SK-N-SH treated with all-trans-retinoic acid at 6 μM for 48 hours (cell line): ENCODE measurements around the gene DPP8.

Experiments used
- ATAC-seq: fragments of 200-7000 bp; cut with Tn5 transposase; 3 replicates; pipeline ENCODE4 v1.9.1; 2020; ENCODE audit warnings: mild to moderate bottlenecking, moderate library complexity
- ARNTL ChIP-seq: fragments of 450-650 bp; formaldehyde crosslinking; IDR thresholded peaks from 2 replicates; pipeline ENCODE4 v1.5.0; 2020; ENCODE audit warnings: low read depth, mild to moderate bottlenecking, moderate library complexity, borderline replicate concordance
- GLIS3 ChIP-seq: fragments of 250-450 bp; sonication (Bioruptor Pico); IDR thresholded peaks from 2 replicates; pipeline ENCODE4 v1.5.0; 2020; ENCODE audit warnings: mild to moderate bottlenecking, moderate library complexity
- ISL1 ChIP-seq: fragments of 250-450 bp; sonication (Bioruptor Pico); IDR thresholded peaks from 2 replicates; pipeline ENCODE4 v2.1.2; 2022; ENCODE audit warnings: mild to moderate bottlenecking, moderate library complexity
- PPARA ChIP-seq: fragments of 250-450 bp; sonication (Bioruptor Pico); IDR thresholded peaks from 2 replicates; pipeline ENCODE4 v1.5.0; 2020; ENCODE audit warnings: mild to moderate bottlenecking, borderline replicate concordance
- RARB ChIP-seq: fragments of 250-450 bp; sonication (Bioruptor Pico); IDR thresholded peaks from 2 replicates; pipeline ENCODE4 v1.8.0; 2021; ENCODE audit warnings: mild to moderate bottlenecking, moderate library complexity
- SNAI2 ChIP-seq: fragments of 250-450 bp; sonication (Bioruptor Pico); IDR thresholded peaks from 2 replicates; pipeline ENCODE4 v1.5.0; 2020; ENCODE audit warnings: mild to moderate bottlenecking, moderate library complexity
- TCF4 ChIP-seq: fragments of 250-450 bp; sonication (Bioruptor Pico); IDR thresholded peaks from 2 replicates; pipeline ENCODE4 v1.8.0; 2021; ENCODE audit warnings: mild to moderate bottlenecking, moderate library complexity, borderline replicate concordance
- TOX ChIP-seq: fragments of 250-450 bp; sonication (Bioruptor Pico); IDR thresholded peaks from 2 replicates; pipeline ENCODE4 v1.8.0; 2021; ENCODE audit warnings: mild to moderate bottlenecking, moderate library complexity, borderline replicate concordance
- ZFP30 ChIP-seq: fragments of 450-650 bp; formaldehyde crosslinking; IDR thresholded peaks from 2 replicates; pipeline ENCODE4 v1.5.0; 2022; ENCODE audit warnings: mild to moderate bottlenecking, moderate library complexity
- ZNF565 ChIP-seq: fragments of 450-650 bp; formaldehyde crosslinking; conservative IDR thresholded peaks from 2 replicates; pipeline ENCODE4 v1.5.0; 2020; ENCODE audit warnings: low read depth, mild to moderate bottlenecking, moderate library complexity
- ZNF70 ChIP-seq: fragments of 450-650 bp; formaldehyde crosslinking; IDR thresholded peaks from 2 replicates; pipeline ENCODE4 v1.5.0; 2020; ENCODE audit warnings: mild to moderate bottlenecking, moderate library complexity
- ZNF8 ChIP-seq: fragments of 450-650 bp; formaldehyde crosslinking; IDR thresholded peaks from 2 replicates; pipeline ENCODE4 v1.5.0; 2020; ENCODE audit warnings: mild to moderate bottlenecking, moderate library complexity
- TF ChIP-seq, protein P1 (sequence below): fragments of 250-450 bp; sonication (Bioruptor Pico); IDR thresholded peaks from 2 replicates; pipeline ENCODE4 v1.8.0; 2020; ENCODE audit warnings: mild to moderate bottlenecking, moderate library complexity, borderline replicate concordance
- TF ChIP-seq, protein P2 (sequence below): fragments of 250-450 bp; sonication (Bioruptor Pico); IDR thresholded peaks from 2 replicates; pipeline ENCODE4 v1.5.1; 2021; ENCODE audit warnings: mild to moderate bottlenecking, moderate library complexity
- TF ChIP-seq, protein P3 (sequence below): fragments of 250-450 bp; sonication (Bioruptor Pico); IDR thresholded peaks from 2 replicates; pipeline ENCODE4 v1.5.1; 2020; ENCODE audit warnings: low read depth, mild to moderate bottlenecking, moderate library complexity
- TF ChIP-seq, protein P4 (sequence below): fragments of 250-450 bp; sonication (Bioruptor Pico); IDR thresholded peaks from 2 replicates; pipeline ENCODE4 v1.5.0; 2020; ENCODE audit warnings: mild to moderate bottlenecking, moderate library complexity
- TF ChIP-seq, protein P5 (sequence below): fragments of 250-450 bp; sonication (Bioruptor Pico); IDR thresholded peaks from 2 replicates; pipeline ENCODE4 v1.8.0; 2021; ENCODE audit warnings: low read depth, mild to moderate bottlenecking, moderate library complexity, borderline replicate concordance

Gene DPP8

DNA sequence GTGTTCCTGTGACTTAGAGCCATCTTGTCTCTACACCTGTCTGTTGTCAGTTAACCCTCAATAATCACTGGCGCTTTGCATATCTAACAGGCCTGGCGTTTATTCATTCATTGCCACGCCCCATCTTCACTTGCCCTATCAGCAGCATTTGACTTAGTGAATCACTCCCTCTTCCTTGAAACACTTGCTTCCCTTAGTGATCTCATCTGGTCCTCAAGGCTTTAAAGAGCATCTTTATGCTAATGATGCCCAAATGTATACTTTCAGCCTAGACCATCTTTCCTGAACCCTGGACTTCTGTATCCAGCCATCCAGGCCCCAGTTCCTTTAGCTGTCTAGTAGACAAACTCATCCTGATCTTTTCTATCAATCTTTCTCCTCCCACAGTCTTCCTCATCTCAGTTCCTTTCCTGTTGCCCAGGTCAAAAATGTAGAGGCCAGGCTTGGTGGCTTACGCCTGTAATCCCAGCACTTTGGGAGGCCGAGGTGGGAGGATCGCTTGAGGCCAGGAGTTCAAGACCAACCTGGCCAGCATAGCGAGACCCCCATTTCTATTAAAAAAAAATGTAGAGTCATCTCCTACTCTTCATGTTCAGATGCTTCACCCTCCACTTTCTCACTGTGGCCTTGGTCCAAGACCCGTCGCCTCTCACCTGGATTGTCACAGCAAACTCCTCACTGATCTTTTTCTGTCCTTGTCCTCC lies 93.4 kb downstream of the DPP8 start:
- TF ChIP-seq PPARA (CRISPR knock-in tag) (no peak), ZNF8 (CRISPR knock-in tag) (no peak), RARB (CRISPR knock-in tag) (no peak), ZNF565 (no peak), GLIS3 (CRISPR knock-in tag) (no peak), ARNTL (no peak), SNAI2 (CRISPR knock-in tag) (no peak), ZFP30 (CRISPR knock-in tag) (no peak), ZNF70 (no peak), TCF4 (CRISPR knock-in tag) (no peak), TOX (no peak)
- TF ChIP-seq, protein P1, sequence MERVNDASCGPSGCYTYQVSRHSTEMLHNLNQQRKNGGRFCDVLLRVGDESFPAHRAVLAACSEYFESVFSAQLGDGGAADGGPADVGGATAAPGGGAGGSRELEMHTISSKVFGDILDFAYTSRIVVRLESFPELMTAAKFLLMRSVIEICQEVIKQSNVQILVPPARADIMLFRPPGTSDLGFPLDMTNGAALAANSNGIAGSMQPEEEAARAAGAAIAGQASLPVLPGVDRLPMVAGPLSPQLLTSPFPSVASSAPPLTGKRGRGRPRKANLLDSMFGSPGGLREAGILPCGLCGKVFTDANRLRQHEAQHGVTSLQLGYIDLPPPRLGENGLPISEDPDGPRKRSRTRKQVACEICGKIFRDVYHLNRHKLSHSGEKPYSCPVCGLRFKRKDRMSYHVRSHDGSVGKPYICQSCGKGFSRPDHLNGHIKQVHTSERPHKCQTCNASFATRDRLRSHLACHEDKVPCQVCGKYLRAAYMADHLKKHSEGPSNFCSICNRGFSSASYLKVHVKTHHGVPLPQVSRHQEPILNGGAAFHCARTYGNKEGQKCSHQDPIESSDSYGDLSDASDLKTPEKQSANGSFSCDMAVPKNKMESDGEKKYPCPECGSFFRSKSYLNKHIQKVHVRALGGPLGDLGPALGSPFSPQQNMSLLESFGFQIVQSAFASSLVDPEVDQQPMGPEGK (CRISPR knock-in tag): no peak
- TF ChIP-seq, protein P2, sequence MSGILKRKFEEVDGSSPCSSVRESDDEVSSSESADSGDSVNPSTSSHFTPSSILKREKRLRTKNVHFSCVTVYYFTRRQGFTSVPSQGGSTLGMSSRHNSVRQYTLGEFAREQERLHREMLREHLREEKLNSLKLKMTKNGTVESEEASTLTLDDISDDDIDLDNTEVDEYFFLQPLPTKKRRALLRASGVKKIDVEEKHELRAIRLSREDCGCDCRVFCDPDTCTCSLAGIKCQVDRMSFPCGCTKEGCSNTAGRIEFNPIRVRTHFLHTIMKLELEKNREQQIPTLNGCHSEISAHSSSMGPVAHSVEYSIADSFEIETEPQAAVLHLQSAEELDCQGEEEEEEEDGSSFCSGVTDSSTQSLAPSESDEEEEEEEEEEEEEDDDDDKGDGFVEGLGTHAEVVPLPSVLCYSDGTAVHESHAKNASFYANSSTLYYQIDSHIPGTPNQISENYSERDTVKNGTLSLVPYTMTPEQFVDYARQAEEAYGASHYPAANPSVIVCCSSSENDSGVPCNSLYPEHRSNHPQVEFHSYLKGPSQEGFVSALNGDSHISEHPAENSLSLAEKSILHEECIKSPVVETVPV (CRISPR knock-in tag): no peak
- TF ChIP-seq, protein P3, sequence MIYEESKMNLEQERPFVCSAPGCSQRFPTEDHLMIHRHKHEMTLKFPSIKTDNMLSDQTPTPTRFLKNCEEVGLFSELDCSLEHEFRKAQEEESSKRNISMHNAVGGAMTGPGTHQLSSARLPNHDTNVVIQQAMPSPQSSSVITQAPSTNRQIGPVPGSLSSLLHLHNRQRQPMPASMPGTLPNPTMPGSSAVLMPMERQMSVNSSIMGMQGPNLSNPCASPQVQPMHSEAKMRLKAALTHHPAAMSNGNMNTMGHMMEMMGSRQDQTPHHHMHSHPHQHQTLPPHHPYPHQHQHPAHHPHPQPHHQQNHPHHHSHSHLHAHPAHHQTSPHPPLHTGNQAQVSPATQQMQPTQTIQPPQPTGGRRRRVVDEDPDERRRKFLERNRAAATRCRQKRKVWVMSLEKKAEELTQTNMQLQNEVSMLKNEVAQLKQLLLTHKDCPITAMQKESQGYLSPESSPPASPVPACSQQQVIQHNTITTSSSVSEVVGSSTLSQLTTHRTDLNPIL (CRISPR knock-in tag): no peak
- TF ChIP-seq, protein P4, sequence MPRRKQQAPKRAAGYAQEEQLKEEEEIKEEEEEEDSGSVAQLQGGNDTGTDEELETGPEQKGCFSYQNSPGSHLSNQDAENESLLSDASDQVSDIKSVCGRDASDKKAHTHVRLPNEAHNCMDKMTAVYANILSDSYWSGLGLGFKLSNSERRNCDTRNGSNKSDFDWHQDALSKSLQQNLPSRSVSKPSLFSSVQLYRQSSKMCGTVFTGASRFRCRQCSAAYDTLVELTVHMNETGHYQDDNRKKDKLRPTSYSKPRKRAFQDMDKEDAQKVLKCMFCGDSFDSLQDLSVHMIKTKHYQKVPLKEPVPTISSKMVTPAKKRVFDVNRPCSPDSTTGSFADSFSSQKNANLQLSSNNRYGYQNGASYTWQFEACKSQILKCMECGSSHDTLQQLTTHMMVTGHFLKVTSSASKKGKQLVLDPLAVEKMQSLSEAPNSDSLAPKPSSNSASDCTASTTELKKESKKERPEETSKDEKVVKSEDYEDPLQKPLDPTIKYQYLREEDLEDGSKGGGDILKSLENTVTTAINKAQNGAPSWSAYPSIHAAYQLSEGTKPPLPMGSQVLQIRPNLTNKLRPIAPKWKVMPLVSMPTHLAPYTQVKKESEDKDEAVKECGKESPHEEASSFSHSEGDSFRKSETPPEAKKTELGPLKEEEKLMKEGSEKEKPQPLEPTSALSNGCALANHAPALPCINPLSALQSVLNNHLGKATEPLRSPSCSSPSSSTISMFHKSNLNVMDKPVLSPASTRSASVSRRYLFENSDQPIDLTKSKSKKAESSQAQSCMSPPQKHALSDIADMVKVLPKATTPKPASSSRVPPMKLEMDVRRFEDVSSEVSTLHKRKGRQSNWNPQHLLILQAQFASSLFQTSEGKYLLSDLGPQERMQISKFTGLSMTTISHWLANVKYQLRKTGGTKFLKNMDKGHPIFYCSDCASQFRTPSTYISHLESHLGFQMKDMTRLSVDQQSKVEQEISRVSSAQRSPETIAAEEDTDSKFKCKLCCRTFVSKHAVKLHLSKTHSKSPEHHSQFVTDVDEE: no peak
- TF ChIP-seq, protein P5, sequence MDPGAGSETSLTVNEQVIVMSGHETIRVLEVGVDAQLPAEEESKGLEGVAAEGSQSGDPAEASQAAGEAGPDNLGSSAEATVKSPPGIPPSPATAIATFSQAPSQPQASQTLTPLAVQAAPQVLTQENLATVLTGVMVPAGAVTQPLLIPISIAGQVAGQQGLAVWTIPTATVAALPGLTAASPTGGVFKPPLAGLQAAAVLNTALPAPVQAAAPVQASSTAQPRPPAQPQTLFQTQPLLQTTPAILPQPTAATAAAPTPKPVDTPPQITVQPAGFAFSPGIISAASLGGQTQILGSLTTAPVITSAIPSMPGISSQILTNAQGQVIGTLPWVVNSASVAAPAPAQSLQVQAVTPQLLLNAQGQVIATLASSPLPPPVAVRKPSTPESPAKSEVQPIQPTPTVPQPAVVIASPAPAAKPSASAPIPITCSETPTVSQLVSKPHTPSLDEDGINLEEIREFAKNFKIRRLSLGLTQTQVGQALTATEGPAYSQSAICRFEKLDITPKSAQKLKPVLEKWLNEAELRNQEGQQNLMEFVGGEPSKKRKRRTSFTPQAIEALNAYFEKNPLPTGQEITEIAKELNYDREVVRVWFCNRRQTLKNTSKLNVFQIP (CRISPR knock-in tag): no peak
- ATAC-seq: no peak

DNA sequence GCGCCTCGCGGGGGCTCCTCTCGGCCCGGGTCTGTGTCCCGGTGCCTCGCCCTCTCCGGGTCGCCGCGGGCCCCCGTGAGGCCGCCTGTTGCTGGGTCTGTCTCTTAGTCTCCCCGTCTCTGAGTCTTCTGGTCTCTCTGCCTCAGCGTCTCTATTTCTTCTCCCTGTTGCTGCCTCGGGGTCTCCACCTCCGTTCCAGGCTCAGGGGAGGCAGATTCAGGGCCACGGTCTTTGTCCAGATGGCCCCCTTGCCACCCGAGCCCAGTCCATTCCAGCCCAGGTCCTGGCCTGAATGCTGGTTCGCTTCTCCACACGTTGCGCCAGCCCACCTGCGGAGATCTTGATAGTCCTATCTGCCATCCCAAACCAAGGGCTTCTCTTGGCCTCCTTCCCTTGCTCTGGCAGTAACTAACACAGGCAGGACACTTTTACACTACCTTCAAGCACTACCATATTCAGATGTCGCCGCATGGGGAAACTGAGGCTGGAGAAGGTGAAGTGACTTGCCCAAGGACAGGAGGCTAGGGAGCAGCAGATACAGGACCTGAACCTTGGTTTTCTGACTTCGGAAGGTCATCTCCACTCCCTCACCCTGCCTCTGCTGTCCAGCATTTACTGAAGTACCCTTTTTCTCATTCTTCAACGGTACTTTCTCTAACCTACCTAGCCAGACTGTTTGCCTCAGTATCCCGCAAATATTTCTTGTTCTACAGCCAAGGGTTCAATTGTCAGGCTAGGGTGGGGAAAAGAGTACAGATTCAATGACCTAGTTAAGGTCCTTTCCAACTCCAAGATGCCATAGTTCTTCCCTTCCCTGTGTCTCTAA lies 94.1 kb downstream of the DPP8 start:
- ATAC-seq: no peak
- no peak for TF ChIP-seq ZFP30 (CRISPR knock-in tag)
- no peak for TF ChIP-seq ARNTL
- TF ChIP-seq, protein P3 (CRISPR knock-in tag): no peak
- no peak for TF ChIP-seq ZNF8 (CRISPR knock-in tag)
- TF ChIP-seq ISL1 (CRISPR knock-in tag): no peak
- TF ChIP-seq, all 23 proteins: peak for 0
